ENCODE results near the gene FTO. TPM values are rescaled to one million over a fixed set of nuclear protein-coding genes. Genes with fewer than 3 reads are reported as not detected.

The FTO gene
- total and polyA plus RNA-seq, 2 of the 8 experiments (the other 6 are each of a cell fraction or from before 2014, with no cell fraction given), result 34.5 to 59.8 TPM

GRCh38 chr16:54164789-54165173, 460.8 kb downstream of the FTO start:
- TF ChIP-seq NANOG (IDR thresholded peaks at IDR 0.05; ENCODE audit: insufficient read depth, low read depth, low read length, poor library complexity, severe bottlenecking), result no peak
- TF ChIP-seq POLR2AphosphoS5 (IDR thresholded peaks at IDR 0.05; ENCODE audit: low read depth, low read length), result no peak
- no peak for TF ChIP-seq BACH1 (IDR thresholded peaks at IDR 0.05; ENCODE audit: low read length)
- no peak for TF ChIP-seq POU5F1 (IDR thresholded peaks at IDR 0.05; ENCODE audit: low read depth, low read length)
- TF ChIP-seq ASH2L (IDR thresholded peaks at IDR 0.05; ENCODE audit: low read length), result no peak
- TF ChIP-seq EZH2 (IDR thresholded peaks at IDR 0.05; ENCODE audit: low read depth, low read length, severe bottlenecking), result no peak
- TF ChIP-seq JUN (IDR thresholded peaks at IDR 0.05; ENCODE audit: low read depth, low read length), result no peak
- no peak for TF ChIP-seq SP1 (IDR thresholded peaks at IDR 0.05; ENCODE audit: low read depth, low read length)
- no peak for TF ChIP-seq CHD1 (IDR thresholded peaks at IDR 0.05; ENCODE audit: low read depth, low read length)
- no peak for TF ChIP-seq SIN3A (conservative IDR thresholded peaks at IDR 0.05 in 1 of 2, IDR thresholded peaks at IDR 0.05 in 1 of 2; ENCODE audit: low read depth in 1 of 2, low read length in 2 of 2)
- no peak for TF ChIP-seq BRCA1 (IDR thresholded peaks at IDR 0.05; ENCODE audit: low read depth, low read length)
- no peak for TF ChIP-seq CEBPB (IDR thresholded peaks at IDR 0.05; ENCODE audit: low read depth, low read length)
- TF ChIP-seq POLR2A (IDR thresholded peaks at IDR 0.05; ENCODE audit: control extremely low read depth in 1 of 2, low read depth in 2 of 2, low read length in 2 of 2), result no peak
- Histone ChIP-seq H3K27ac (ENCODE audit: low read depth, low read length) (no peak overlapping the region), H3K4me2 (ENCODE audit: insufficient read depth in 1 of 2, low read depth in 2 of 2, low read length in 2 of 2) (no peak overlapping the region), H4K8ac (ENCODE audit: extremely low read depth, insufficient read depth, low read length) (no peak overlapping the region), H3K79me1 (ENCODE audit: low read depth, low read length) (no peaks in the 10 kb centered on the region), H2BK15ac (ENCODE audit: low read length) (no peak overlapping the region), H2BK12ac (ENCODE audit: low read depth, low read length) (no peak overlapping the region), H3K36me3 (ENCODE audit: control insufficient read depth in 2 of 4, insufficient read depth in 4 of 4, low read length in 3 of 4) (no peaks in the 10 kb centered on the region; a peak in 1 of 8 replicates), H4K20me1 (replicated peaks in 1 of 2; ENCODE audit: control insufficient read depth in 1 of 2, insufficient read depth in 2 of 2, low read length in 2 of 2) (no peaks in the 10 kb centered on the region), H2AK5ac (ENCODE audit: low read depth, low read length) (no peak overlapping the region), H4K91ac (replicated peaks; ENCODE audit: insufficient read length, low read length) (no peak overlapping the region), H3K14ac (ENCODE audit: insufficient read length) (no peak overlapping the region), H2BK120ac (replicated peaks; ENCODE audit: low read depth, low read length) (no peak overlapping the region), H3K4me3 (ENCODE audit: extremely low read depth in 1 of 4, insufficient read depth in 2 of 4, low read depth in 3 of 4, low read length in 4 of 4) (no peak overlapping the region), H3K79me2 (ENCODE audit: control insufficient read depth in 1 of 2, insufficient read depth in 2 of 2, low read length in 2 of 2) (no peaks in the 10 kb centered on the region), H2BK5ac (ENCODE audit: low read depth, low read length) (no peak overlapping the region), H3K56ac (replicated peaks; ENCODE audit: insufficient read length, low read depth, low read length) (no peak overlapping the region), H3K23ac (ENCODE audit: insufficient read length) (no peak overlapping the region), H3K27me3 (replicated peaks in 1 of 4; ENCODE audit: control insufficient read depth in 3 of 4, extremely low read depth in 1 of 4, insufficient read depth in 3 of 4, low read length in 3 of 4) (no peaks in the 10 kb centered on the region), H3K9me3 (ENCODE audit: insufficient read depth in 2 of 2, low read depth in 1 of 2, low read length in 1 of 2) (no peaks in the 10 kb centered on the region), H2AFZ (ENCODE audit: low read length) (no peak overlapping the region), H3K4me1 (replicated peaks in 1 of 4; ENCODE audit: control insufficient read depth in 3 of 4, insufficient read depth in 4 of 4, low read length in 3 of 4) (no peaks in the 10 kb centered on the region), H3K4ac (replicated peaks; ENCODE audit: insufficient read length, low read depth, low read length) (no peak overlapping the region), H3K23me2 (ENCODE audit: low read depth, low read length) (no peaks in the 10 kb centered on the region), H3K9ac (replicated peaks in 1 of 4; ENCODE audit: extremely low read depth in 1 of 4, low read depth in 3 of 4, low read length in 3 of 4) (no peak overlapping the region), H4K5ac (ENCODE audit: insufficient read length, low read depth, low read length) (no peak overlapping the region), H2BK20ac (ENCODE audit: low read length) (no peak overlapping the region), H3K18ac (ENCODE audit: extremely low read depth, low read length) (no peak overlapping the region)
- ChIA-PET CTCF (ENCODE audit: partially characterized antibody) (interaction anchor here (0.9 to 1.2 kb wide), 2 partner anchors 281 to 633 kb away, joined by 3 read pairs; no protein-coding TSS in a partner anchor), POLR2A (ENCODE audit: partially characterized antibody) (no interaction called here)
- DNase-seq (ENCODE audit: low read depth in 1 of 2, low spot score in 2 of 2) (no peak), FAIRE-seq (no peak)
- WGBS, 2 experiments (ENCODE audit: extremely low coverage in 1 of 2, insufficient coverage in 1 of 2, insufficient read length in 1 of 2, insufficient replicate concordance in 2 of 2, low coverage in 1 of 2, low lambda C conversion rate in 2 of 2, missing lambda C conversion rate in 1 of 2), result 97% methylated on average over 3 of the region's 3 CpGs; no CpG with 5 or more reads in 1 of the 2 experiments

All from H1 (cell line).